GM10266 (cell line): ENCODE data around the gene TMEM235.

Experiments
- DNase-seq: peaks from one replicate; pipeline ENCODE4 v3.0.0; 2012; ENCODE audit errors: extremely low spot score
- TF ChIP-seq, protein P1 (sequence below): IDR thresholded peaks from 2 replicates; pipeline ENCODE4 v1.5.1; 2012; ENCODE audit warnings: mild to moderate bottlenecking, low read depth; ENCODE audit not compliant: control insufficient read depth, insufficient read depth; ENCODE audit errors: missing control alignments

The TMEM235 gene

DNA sequence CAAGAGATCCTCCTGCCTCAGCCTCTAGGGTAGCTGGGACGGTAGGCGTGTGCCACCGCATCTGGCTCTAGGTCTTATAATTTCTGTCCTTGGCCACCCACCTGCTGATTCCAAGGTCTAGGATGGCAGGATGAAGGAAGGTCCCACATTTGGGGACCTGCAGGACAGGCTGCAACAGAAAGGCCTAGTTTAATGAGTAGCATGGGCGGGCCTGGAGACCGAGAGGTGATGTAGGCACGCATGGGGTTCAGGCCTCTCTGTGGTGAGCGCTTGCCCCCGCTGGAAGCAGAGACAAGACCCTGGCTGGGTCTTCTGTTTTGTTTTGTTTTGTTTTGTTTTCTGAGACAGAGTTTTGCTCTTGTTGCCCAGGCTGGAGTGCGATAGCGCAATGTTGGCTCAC is 33.7 kb downstream of the TMEM235 start:
- DNase-seq = no peak
- TF ChIP-seq, protein P1, sequence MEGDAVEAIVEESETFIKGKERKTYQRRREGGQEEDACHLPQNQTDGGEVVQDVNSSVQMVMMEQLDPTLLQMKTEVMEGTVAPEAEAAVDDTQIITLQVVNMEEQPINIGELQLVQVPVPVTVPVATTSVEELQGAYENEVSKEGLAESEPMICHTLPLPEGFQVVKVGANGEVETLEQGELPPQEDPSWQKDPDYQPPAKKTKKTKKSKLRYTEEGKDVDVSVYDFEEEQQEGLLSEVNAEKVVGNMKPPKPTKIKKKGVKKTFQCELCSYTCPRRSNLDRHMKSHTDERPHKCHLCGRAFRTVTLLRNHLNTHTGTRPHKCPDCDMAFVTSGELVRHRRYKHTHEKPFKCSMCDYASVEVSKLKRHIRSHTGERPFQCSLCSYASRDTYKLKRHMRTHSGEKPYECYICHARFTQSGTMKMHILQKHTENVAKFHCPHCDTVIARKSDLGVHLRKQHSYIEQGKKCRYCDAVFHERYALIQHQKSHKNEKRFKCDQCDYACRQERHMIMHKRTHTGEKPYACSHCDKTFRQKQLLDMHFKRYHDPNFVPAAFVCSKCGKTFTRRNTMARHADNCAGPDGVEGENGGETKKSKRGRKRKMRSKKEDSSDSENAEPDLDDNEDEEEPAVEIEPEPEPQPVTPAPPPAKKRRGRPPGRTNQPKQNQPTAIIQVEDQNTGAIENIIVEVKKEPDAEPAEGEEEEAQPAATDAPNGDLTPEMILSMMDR = no peak

DNA sequence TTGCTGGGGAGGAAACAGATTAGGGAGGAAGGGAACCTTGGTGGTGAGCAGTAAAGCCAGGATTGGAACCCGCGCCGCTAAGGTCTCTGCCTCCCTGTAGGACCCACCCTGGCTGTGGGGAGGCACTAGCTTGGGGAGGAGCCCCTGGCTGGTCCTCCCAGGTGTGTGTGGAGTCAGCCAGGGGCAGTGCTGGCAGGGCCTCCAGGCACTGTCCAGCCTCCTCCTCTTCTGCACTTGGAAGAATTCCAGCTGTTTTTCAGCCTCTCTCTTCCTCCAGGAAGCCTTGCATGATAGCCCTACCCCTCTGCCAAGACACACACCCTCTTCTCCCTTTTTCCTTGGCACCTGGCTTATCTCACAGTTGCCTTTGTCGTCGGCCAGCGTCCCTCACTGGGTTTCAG is 34.8 kb downstream of the TMEM235 start:
- TF ChIP-seq, protein P1 = no peak
- no peak for DNase-seq

DNA sequence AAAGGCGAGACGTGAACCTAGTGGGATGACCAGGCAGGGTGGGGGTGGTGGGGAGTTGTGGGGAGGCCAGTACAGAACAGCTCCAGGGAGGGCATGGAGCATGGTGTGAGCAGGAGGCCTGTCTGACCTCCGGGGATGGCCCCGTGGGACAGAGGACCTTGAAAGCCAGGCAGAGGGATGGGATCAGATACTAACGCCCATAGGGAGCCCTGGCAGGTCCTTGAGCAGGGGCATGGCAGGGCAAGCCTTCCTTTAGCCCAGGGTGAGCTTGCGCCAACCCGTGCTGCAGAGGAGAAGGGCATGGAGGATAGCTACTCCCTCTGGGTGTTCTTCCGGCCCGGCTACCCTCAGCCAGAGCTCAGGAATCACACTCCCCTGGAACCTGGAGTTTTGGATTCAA is 35.3 kb downstream of the TMEM235 start:
- no peak for DNase-seq
- TF ChIP-seq, protein P1 = no peak

DNA sequence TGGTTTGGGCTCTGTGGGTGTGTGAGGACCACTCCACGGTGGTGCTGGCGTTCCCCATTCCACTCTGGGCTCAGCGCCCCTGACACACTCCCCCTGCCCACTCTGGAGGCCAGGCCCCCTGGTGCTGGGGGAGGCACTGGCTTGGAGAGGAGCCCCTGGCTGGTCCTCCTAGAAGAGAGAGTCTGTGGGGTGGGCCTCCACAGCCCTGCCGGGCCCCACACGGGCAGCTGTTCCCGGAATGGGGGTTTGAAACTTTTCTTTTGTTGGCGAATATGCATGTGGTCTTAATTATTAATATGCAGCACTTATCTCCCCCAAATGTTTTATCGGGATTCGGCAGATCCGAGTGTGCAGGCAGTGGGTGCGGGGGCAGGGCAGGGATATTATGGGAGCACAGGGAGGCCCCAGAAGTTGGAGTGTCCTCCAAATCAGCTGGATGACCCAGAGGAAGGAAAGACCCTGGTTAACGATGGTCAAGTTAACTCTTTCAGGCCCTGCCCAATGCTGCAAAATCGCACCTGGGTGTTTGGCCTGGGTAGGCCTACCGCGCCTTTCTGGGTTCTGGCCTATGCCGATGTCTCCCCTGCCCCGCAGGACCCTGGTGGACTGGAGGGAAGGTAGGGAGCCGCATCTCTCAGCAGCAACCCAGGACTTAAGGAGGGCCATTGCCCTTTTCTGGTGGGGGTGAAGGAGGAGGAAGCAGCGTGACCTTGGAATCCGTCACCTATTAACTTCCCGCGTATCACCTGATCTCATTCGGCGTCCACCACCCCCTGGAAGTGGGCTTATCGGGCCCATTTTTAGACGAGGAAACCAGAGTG is 36.0 kb downstream of the TMEM235 start:
- DNase-seq = no peak
- TF ChIP-seq, protein P1 = no peak

DNA sequence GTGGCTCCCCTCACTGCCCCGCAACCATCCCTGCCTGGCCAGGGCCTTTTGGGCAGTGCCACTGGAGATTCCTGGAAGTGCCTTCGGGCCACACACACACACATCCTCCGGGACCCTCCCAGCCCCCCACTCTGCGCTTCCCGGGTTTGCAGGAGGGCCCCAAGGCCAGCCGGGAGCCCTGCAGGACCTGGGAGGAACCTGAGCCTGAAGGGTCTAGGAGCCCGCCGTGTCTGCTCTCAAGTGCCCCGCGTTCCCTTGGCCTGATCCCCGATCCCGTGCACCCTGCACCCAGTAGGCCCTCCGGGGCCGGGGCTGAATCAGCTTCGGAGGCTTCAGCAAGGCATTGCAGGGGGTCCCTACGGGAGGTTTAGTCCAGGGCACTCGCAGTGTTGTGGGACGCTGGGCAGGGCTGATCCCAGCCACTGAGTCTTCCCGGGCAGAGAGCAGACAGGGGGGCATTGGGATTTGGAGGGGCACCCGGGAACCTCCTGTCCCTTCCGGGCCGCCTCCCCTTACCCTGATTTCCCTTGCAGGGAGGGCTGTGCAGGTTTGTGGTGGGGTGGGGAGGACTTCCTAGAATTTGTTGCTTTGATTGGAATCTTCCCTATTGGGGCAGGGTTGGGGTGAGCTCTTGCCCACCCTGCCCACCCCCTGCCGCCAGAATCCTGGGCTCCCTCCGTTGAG is 36.9 kb downstream of the TMEM235 start:
- DNase-seq = no peak
- TF ChIP-seq, protein P1 = no peak

DNA sequence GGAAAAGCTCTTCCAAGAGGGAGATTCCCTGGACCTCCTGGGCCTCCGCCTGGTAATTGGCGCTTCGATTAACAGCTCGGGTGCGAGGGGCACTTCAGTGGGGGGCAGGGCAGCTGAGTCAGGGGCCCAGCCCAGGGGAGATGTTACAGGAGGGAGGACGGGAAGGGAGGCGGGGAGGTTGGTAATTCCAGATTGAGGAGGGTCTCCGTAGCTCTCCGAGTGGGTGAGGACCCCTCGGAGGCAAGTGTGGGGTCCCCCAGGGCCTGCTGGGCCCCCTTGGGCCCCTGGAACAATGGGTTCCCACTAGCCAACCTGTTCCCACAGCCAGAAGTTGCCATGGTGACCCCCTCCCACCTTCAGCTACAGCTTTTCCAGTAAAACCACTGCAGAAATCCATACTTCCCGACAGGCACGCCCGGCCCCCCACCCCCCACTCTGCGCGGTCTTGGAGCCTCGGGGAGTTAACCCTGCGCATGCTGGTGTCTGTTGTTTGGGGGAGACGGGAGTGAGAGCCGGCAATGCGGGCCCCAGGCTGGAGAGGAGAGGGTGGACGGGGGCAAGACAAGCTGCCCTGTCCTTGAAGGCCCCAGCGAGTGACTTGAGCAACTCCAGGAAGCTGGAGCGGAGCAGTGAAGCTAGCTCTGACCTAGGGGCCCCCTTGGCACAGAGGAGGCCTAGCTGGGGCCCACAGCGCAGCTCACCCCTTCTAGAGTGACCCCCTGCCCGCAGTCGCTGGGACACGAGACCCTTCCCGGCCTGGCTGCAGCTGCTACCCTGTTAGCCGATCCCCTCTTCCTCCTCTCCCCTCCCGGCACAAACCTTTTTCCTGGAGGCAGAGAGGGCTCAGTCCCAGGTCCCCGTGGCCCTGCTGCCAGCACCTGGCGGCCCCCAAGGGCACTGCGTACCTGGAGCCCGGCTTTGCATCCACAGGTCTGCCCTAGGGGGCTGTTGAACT is 37.8 kb downstream of the TMEM235 start:
- DNase-seq = no peak
- TF ChIP-seq, protein P1 = no peak

DNA sequence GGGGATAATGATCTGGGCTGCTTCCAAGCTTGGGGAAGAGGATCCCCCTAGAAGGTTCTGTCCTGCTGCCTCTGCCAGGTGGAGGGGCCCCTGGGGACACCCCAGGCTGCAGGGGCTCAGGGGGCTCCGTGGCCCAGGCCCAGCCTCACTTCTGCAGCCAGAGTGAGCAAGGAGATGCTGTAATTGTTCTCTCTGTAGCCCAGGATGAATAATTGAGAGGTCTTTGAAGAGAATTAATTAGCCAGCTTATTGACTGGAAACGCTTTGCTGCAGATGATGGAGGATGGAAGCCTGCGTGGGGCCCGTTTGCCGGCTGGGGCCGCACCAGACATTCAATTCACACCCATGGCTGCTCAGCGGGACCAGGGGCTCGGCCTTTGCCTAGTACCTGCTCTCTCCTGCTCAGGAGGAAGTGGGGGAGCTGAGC is 38.5 kb downstream of the TMEM235 start:
- no peak for DNase-seq
- TF ChIP-seq, protein P1 = no peak
